ENCODE measurements around the gene XAGE5.
"Not testable (repeated sequence)": the region's sequence is repeated elsewhere in the genome, so short reads cannot be mapped to it uniquely, and the experiment has no call there.

The XAGE5 gene

GRCh38 chrX:52811065-52811625 lies at the start of gene XAGE5:
XAGE5 (plus strand) TSS chrX:52811287; CDS start chrX:52812567, 1,280 bp downstream.
- no peak for DNase-seq

- not testable (repeated sequence) for DNase-seq
Observed at GRCh38 chrX:52765983-52766382, 45.1 kb upstream of the XAGE5 start.

DNA sequence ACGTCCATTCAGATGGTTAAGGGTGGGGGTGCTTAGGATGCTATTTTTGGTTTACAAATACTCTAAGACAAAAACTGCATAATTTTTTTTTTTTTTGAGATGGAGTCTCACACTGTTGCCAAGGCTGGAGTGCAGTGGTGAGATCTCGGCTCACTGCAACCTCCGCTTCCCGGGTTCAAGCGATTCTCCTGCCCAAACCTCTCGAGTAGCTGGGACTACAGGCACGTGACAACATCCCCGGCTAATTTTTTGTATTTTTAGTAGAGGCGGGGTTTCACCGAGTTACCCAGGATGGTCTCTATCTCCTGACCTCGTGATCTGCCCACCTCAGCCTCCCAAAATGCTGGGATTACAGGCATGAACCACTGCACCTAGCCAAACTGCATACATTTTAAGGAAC lies 37.6 kb upstream of the XAGE5 start:
- DNase-seq: not testable (repeated sequence)

DNA sequence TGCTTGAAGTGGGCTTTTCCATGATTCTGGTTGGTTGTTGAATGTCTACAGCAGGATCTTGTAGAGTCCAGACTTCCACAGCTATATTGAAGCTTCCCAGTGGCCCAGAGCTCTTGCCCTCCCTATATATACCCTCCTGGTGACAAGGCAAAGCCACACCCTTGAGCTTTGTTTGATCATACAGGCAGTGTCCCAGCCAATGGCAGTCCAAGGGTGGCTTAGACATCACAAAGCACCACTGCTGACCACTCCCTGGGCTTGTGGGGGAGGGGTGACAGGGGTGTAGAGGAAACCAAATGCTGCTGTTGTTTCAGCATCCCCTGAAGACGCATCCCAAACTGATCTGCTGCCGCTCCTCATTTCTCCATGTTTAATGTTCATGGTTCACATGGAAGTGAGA lies 13.8 kb upstream of the XAGE5 start, which contains the start of gene SPANXN5:
Gene SPANXN5 (minus strand): TSS at position 101 of the 400 bp plus-strand sequence. CDS start 79 bp downstream, at position 22.
- DNase-seq: not testable (repeated sequence)

DNA sequence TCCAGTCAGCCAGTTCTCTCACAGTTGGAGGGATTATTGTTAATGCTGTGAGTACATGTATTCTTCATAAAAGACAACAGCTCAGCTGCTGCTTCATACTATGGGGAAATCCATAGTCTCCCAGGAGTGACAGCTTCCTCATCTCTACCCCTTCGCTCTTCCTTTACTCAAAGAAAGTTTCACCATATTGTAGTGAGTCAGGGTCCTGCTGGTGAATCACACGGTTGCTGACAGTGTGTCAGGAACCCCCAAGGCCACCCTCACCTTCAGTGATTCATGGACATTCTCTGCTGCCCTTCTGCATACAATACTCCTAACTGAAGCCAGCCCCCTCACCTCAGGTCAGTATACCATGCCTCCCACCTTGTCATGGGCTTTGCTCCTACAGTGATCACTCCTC lies 6.2 kb upstream of the XAGE5 start:
- not testable (repeated sequence) for DNase-seq

DNA sequence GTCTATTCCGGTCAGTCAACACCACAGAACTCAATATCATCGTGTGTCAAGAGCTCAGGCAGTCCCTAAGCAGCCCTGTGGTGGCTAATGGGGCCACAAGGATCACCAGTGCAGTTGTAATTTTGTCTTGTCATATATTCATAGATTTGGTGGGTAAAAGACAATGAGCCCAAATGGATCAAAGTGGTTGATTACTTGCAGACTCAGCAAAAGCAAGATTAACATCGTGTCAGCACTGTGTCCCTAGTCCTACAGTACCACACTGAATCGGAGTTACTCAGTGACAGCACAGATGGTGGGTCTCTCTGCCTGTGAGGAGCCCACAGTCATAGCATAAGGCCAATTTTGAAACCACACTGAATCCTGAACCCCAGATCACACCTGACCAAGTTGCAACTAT lies 8.7 kb downstream of the XAGE5 start:
- DNase-seq: no peak

DNA sequence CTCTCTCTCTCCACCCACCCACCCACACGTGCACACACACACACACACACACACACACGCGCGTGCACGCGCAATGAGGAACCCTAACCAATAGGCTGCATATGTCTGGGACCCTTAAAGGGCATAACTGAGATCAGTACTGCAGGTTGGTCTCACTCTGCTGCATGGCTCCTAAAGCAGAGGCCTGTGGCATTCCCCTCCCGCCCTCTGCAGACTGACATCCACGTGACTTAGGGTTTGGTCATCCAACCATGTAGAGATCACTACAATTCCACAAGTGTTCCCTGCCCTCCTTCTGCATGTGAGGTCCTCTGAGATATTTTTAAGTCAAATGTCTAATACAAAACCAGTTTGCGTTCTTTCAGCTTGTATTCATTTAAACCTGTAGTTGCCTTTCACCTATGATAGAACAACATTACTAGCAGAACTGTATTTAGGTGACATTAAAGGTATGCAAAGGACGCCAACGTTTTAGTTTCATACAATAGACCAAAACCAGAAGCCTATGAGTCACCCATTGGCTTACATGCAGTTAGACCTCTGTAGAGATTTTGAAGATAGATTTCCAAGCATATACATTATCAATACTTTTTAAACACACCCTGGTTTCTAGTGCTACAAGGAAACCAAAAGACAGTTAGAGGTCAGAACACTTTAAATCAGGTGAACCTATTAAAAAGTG lies 10.1 kb downstream of the XAGE5 start:
- no peak for DNase-seq

DNA sequence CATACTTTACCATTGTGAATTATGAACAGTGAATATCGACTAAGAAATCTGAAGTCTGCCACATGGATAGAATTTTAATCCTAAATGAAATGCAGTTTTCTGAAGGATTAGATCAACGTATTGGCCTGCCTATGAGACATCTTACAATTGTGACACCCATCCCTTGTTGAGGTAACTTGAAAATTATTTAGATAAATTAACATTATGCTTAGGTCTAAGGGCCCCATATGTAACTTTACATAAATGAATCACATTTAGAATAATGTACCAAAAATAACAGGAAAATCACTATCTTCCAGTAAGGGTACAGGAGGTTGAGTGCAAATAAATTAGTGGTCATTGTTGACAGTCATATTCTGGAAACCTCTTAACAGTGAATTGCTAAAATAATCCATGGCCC lies 13.5 kb downstream of the XAGE5 start:
- no peak for DNase-seq

DNA sequence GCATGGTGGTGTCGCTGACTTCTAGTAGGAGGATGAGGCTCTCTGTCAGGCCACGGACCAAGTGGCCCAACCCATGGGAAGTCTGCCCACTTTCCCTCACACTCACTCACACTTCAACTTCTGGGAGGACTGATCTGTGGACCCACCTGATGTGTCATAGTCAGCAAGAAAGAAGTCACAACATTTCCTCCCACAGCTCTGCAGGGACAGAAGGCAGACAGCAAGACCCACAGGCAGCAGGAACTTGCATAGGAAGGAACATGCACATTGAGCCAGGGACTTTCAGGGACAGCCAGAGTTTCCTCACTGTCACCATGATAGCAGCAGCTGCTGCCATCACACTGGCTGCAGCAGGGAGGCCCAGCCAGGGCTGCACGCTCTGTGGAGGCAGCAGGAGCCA lies 19.5 kb downstream of the XAGE5 start:
- no peak for DNase-seq

- DNase-seq: no peak
Observed at GRCh38 chrX:52839137-52839536, 28.1 kb downstream of the XAGE5 start.

GRCh38 chrX:52843619-52844018 lies 32.5 kb downstream of the XAGE5 start:
- DNase-seq: not testable (repeated sequence)

GRCh38 chrX:52852110-52852860 lies 41.2 kb downstream of the XAGE5 start:
- DNase-seq: no peak

DNA sequence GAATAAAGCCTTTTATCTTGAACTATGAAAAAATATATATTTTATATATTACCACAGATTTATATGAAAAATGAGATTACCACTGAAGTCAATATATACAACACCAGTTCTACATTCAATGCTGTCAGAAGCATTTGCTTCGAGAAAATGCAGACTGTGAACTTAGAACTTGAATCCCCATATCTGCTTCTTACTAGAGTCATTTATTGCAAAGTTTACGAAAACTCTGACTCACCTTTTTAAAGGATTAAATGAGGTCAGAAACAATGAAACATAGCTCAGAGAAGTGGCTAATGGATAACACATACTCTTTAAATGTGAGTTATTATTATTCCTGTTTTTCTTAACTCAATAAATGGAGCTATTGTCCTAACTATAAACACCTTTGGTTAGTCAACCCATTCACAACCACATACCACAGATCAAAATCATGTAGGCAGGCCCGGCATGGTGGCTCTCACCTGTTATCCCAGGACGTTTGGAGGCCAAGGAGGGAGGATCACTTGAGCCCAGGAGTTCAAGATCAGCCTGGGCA lies 46.0 kb downstream of the XAGE5 start:
- DNase-seq: not testable (repeated sequence)

- no peak for DNase-seq
Observed at GRCh38 chrX:52865343-52865998, 54.4 kb downstream of the XAGE5 start.

Measured in GOT3 (cell line).